SK-N-SH (cell line): ENCODE measurements around the gene MIOX. TPM values are rescaled to one million over a fixed set of nuclear protein-coding genes. Genes with fewer than 3 reads are reported as not detected.

ENCODE experiments used
- CTCF ChIA-PET: fragments of 300-600, 350-600 bp; formaldehyde crosslinking; extraction: SDS; loops from one replicate; lab custom pipeline; 2021; lab: Yijun Ruan, JAX
- POLR2A ChIA-PET: fragments of 350-600 bp; sonication (Branson Sonifier 250); formaldehyde crosslinking; extraction: SDS; loops from one replicate; lab custom pipeline; 2020; ENCODE audit warnings: antibody characterized with exemption, inconsistent platforms; lab: Yijun Ruan, JAX
- DNase-seq: peaks from one replicate; pipeline ENCODE4 v3.0.0; 2012
- H2AFZ ChIP-seq: fragments of 200-600 bp; sonication (generic); 2 replicates; pipeline ENCODE4 v1.8.1; 2016; ENCODE audit warnings: antibody characterized with exemption, mild to moderate bottlenecking, low read depth
- H3F3A ChIP-seq: fragments of 200-600 bp; sonication (generic); replicated peaks from 2 replicates; pipeline ENCODE3; 2016; ENCODE audit warnings: antibody characterized with exemption, mild to moderate bottlenecking; ENCODE audit not compliant: insufficient read depth
- H3K27ac ChIP-seq, 2 experiments: fragments of 200-500 bp in 1 of 2; fragments of 200-600 bp in 1 of 2; sonication (Bioruptor generic) in 1 of 2; sonication (generic), shearing (Covaris generic) in 1 of 2; 2 replicates each; pipeline versions ENCODE4 v1.5.1 to v1.6.1; 2014 to 2016; ENCODE audit warnings: low read depth in 2 of 2, inconsistent platforms in 1 of 2, low read length in 1 of 2, mild to moderate bottlenecking in 1 of 2, mixed read lengths in 1 of 2
- H3K27me3 ChIP-seq: fragments of 200-600 bp; sonication (generic), shearing (Covaris generic); 2 replicates; pipeline ENCODE4 v1.6.1; 2016; ENCODE audit warnings: mixed run types; ENCODE audit not compliant: insufficient read depth
- H3K36me3 ChIP-seq, 2 experiments: fragments of 200-500 bp in 1 of 2; fragments of 200-600 bp in 1 of 2; sonication (Bioruptor generic) in 1 of 2; sonication (generic) in 1 of 2; replicated peaks in 1 of 2; 2 replicates each; pipeline versions ENCODE3 to v1.5.1; 2014 to 2016; ENCODE audit warnings: low read length in 1 of 2, mild to moderate bottlenecking in 1 of 2; ENCODE audit not compliant: insufficient read depth in 2 of 2, control insufficient read depth in 1 of 2
- H3K4me1 ChIP-seq, 2 experiments: fragments of 200-500 bp in 1 of 2; fragments of 200-600 bp in 1 of 2; sonication (Bioruptor generic) in 1 of 2; sonication (generic), shearing (Covaris generic) in 1 of 2; 2 replicates each; pipeline versions ENCODE4 v1.5.1 to v1.6.1; 2014 to 2016; ENCODE audit warnings: low read depth in 1 of 2, low read length in 1 of 2, mixed run types in 1 of 2; ENCODE audit not compliant: insufficient read depth in 2 of 2, control insufficient read depth in 1 of 2
- H3K4me2 ChIP-seq: fragments of 200-600 bp; sonication (generic), shearing (Covaris generic); 2 replicates; pipeline ENCODE4 v1.6.1; 2017; ENCODE audit warnings: mixed run types
- H3K4me3 ChIP-seq, 2 experiments: fragments of 200-500 bp in 1 of 2; fragments of 200-600 bp in 1 of 2; sonication (Bioruptor generic) in 1 of 2; sonication (generic), shearing (Covaris generic) in 1 of 2; 2 replicates each; pipeline versions ENCODE4 v1.5.1 to v1.8.1; 2014 to 2016; ENCODE audit warnings: low read depth in 2 of 2, inconsistent platforms in 1 of 2, low read length in 1 of 2, mild to moderate bottlenecking in 1 of 2, mixed read lengths in 1 of 2, moderate library complexity in 1 of 2
- H3K79me2 ChIP-seq: fragments of 200-600 bp; sonication (generic); 2 replicates; pipeline ENCODE4 v1.8.1; 2017; ENCODE audit warnings: mild to moderate bottlenecking; ENCODE audit not compliant: insufficient read depth
- H3K9ac ChIP-seq: fragments of 200-600 bp; sonication (generic); 2 replicates; pipeline ENCODE4 v1.6.1; 2017; ENCODE audit warnings: mixed run types
- H3K9me2 ChIP-seq: fragments of 200-600 bp; sonication (generic); 2 replicates; pipeline ENCODE4 v1.6.1; 2017; ENCODE audit warnings: mixed run types
- H3K9me3 ChIP-seq: fragments of 200-600 bp; sonication (generic); 2 replicates; pipeline ENCODE4 v1.6.1; 2017; ENCODE audit warnings: mixed run types, mild to moderate bottlenecking, moderate library complexity
- H4K20me1 ChIP-seq: fragments of 200-600 bp; sonication (generic); 2 replicates; pipeline ENCODE4 v1.6.1; 2017; ENCODE audit warnings: mild to moderate bottlenecking, mixed run types; ENCODE audit not compliant: insufficient read depth
- CTCF ChIP-seq: fragments of 200-600 bp; sonication (generic); IDR thresholded peaks from 2 replicates; pipeline ENCODE4 v1.6.1; 2017; ENCODE audit warnings: antibody characterized with exemption, mild to moderate bottlenecking, moderate library complexity
- EZH2phosphoT487 ChIP-seq: fragments of 200-600 bp; sonication (generic); IDR thresholded peaks from 2 replicates; pipeline ENCODE4 v1.6.1; 2017; ENCODE audit warnings: low read depth, mixed run types, mild to moderate bottlenecking, antibody characterized with exemption, moderate library complexity, borderline replicate concordance
- FOSL2 ChIP-seq: IDR thresholded peaks from 2 replicates; pipeline ENCODE4 v1.4.0; 2012; ENCODE audit warnings: low read depth, mild to moderate bottlenecking, moderate library complexity, borderline replicate concordance
- FOXJ3 ChIP-seq: sonication (generic); formaldehyde crosslinking; IDR thresholded peaks from 2 replicates; pipeline ENCODE4 v1.5.1; 2020; ENCODE audit warnings: mild to moderate bottlenecking, missing genetic modification reagents
- GATA2 ChIP-seq: sonication (generic); formaldehyde crosslinking; IDR thresholded peaks from 2 replicates; pipeline ENCODE4 v1.5.0; 2020; ENCODE audit warnings: mild to moderate bottlenecking, missing genetic modification reagents
- JUND ChIP-seq: IDR thresholded peaks from 2 replicates; pipeline ENCODE4 v1.4.0; 2012
- MXI1 ChIP-seq: IDR thresholded peaks from 2 replicates; pipeline ENCODE4 v1.6.1; 2012; ENCODE audit warnings: mild to moderate bottlenecking, low read depth, low read length, improper control_type of control experiment
- NFIC ChIP-seq: IDR thresholded peaks from 2 replicates; pipeline ENCODE4 v1.4.0; 2012; ENCODE audit warnings: borderline replicate concordance
- RAD21 ChIP-seq: IDR thresholded peaks from 2 replicates; pipeline ENCODE4 v1.6.1; 2012; ENCODE audit warnings: mild to moderate bottlenecking, low read length
- RCOR1 ChIP-seq: fragments of 150-350 bp; IDR thresholded peaks from 2 replicates; pipeline ENCODE4 v1.6.1; 2017; ENCODE audit warnings: antibody characterized with exemption, low read length
- REST ChIP-seq: IDR thresholded peaks from 2 replicates; pipeline ENCODE4 v1.6.1; 2012; ENCODE audit warnings: mild to moderate bottlenecking, low read depth, low read length, moderate library complexity
- RFX5 ChIP-seq: IDR thresholded peaks from 2 replicates; pipeline ENCODE4 v1.6.1; 2012; ENCODE audit warnings: mild to moderate bottlenecking, improper control_type of control experiment, low read length
- SMC3 ChIP-seq: IDR thresholded peaks from 2 replicates; pipeline ENCODE4 v1.6.1; 2012; ENCODE audit warnings: low read depth, low read length, improper control_type of control experiment
- TAF1 ChIP-seq: IDR thresholded peaks from 2 replicates; pipeline ENCODE4 v1.6.1; 2012; ENCODE audit warnings: low read depth, mild to moderate bottlenecking, low read length, moderate library complexity, borderline replicate concordance
- TCF12 ChIP-seq: IDR thresholded peaks from 2 replicates; pipeline ENCODE4 v1.4.0; 2012
- TEAD4 ChIP-seq: IDR thresholded peaks from 2 replicates; pipeline ENCODE4 v1.4.0; 2012; ENCODE audit warnings: mild to moderate bottlenecking, borderline replicate concordance; ENCODE audit not compliant: insufficient read depth
- ZBTB33 ChIP-seq: IDR thresholded peaks from 2 replicates; pipeline ENCODE4 v1.4.0; 2012; ENCODE audit warnings: low read depth, borderline replicate concordance
- WGBS: methylation state at CpG from one replicate; pipeline ENCODE4 v1.1.6; 2017; ENCODE audit warnings: low lambda C conversion rate; 5-methylcytosine and 5-hydroxymethylcytosine counted together
- polyA plus RNA-seq, 3 experiments: library from polyadenylated mRNA; depleted of rRNA; stranded (reverse); fragments of >200 nt; gene quantifications; 2 replicates each; pipeline ENCODE4 v1.2.3, GENCODE V29; 2012
- TF ChIP-seq, protein P1 (sequence below): IDR thresholded peaks from 2 replicates; pipeline ENCODE4 v1.4.0; 2012; ENCODE audit warnings: low read depth, borderline replicate concordance

The MIOX gene
- polyA plus RNA-seq, 1 of the 3 experiments (the other 2 are of a cell fraction), result 0.05 TPM

DNA sequence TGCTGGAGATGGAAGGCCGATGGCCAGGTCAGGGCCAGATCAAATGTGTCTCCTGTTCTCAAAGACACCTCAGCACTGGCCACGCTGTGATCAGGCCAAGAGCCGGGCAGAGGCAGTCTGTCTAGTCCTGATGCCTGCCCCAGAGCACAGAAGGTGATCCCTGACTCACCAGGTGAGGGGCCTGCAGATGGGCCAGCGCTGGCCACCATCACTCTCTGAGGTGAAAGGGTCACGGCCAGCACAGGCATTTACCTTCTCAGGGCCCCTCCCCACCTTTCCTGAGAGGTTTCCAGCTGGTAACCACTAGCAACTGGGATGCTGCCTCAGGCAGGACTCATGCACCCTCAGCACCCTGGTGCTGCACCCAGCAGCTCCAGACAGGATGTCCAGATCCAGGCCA, 14.7 kb upstream of the MIOX start:
- ChIA-PET POLR2A (no interaction called here), CTCF (interaction anchor here (1.0 to 1.2 kb wide), 2 partner anchors 25 to 54 kb away, joined by 3 read pairs; no protein-coding TSS in a partner anchor)
- Histone ChIP-seq H3K27me3 (no peaks in the 10 kb centered on the region), H4K20me1 (peaks cover 65% of the 10 kb centered on the region), H3K9me2 (no peaks in the 10 kb centered on the region), H3K79me2 (peaks cover 63% of the 10 kb centered on the region), H3F3A (no peaks in the 10 kb centered on the region), H3K36me3 (peaks cover 0 to 9% of the 10 kb centered on the region in 2 experiments), H2AFZ (no peak overlapping the region), H3K4me2 (no peak overlapping the region), H3K9me3 (no peaks in the 10 kb centered on the region), H3K4me3 (no peak overlapping the region), H3K4me1 (peaks cover 4 to 39% of the 10 kb centered on the region in 2 experiments; a peak in 2 of 4 replicates), H3K27ac (peak overlapping the region in 1 of 2 experiments; percentile 16; a peak in 1 of 4 replicates), H3K9ac (no peak overlapping the region)
- no CpG with 5 or more reads among the region's 5 CpGs for WGBS
- DNase-seq, result no peak
- TF ChIP-seq ZBTB33, result no peak
- TF ChIP-seq GATA2 (CRISPR knock-in tag), result no peak
- TF ChIP-seq EZH2phosphoT487, result no peak
- TF ChIP-seq FOSL2, result no peak
- no peak for TF ChIP-seq TEAD4
- TF ChIP-seq FOXJ3, result no peak
- TF ChIP-seq CTCF, result no peak
- TF ChIP-seq, protein P1, sequence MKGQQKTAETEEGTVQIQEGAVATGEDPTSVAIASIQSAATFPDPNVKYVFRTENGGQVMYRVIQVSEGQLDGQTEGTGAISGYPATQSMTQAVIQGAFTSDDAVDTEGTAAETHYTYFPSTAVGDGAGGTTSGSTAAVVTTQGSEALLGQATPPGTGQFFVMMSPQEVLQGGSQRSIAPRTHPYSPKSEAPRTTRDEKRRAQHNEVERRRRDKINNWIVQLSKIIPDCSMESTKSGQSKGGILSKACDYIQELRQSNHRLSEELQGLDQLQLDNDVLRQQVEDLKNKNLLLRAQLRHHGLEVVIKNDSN, result no peak
- no peak for TF ChIP-seq JUND

GRCh38 chr22:50473088-50473487, 13.6 kb upstream of the MIOX start:
- no peak overlapping the region for H2AFZ ChIP-seq
- no peaks in the 10 kb centered on the region for H3K9me3 ChIP-seq
- H3K79me2 ChIP-seq, result peaks cover 62% of the 10 kb centered on the region
- POLR2A ChIA-PET, result interaction anchor here (1.3 kb wide), 1 partner anchor 52 kb away, joined by 8 read pairs; the partner anchor contains the start of gene SCO2
- CTCF ChIA-PET, result no interaction called here
- no peak for DNase-seq
- H3K27me3 ChIP-seq, result no peaks in the 10 kb centered on the region
- no peaks in the 10 kb centered on the region for H3F3A ChIP-seq
- H3K4me2 ChIP-seq, result peak overlapping the region; percentile 87
- H3K27ac ChIP-seq, result no peak overlapping the region; a peak in 1 of 4 replicates
- peaks cover 4 to 39% of the 10 kb centered on the region in 2 experiments; a peak in 2 of 4 replicates for H3K4me1 ChIP-seq
- H4K20me1 ChIP-seq, result peaks cover 61% of the 10 kb centered on the region
- H3K36me3 ChIP-seq, result peaks cover 0 to 2% of the 10 kb centered on the region in 2 experiments
- H3K4me3 ChIP-seq, result peak overlapping the region in 1 of 2 experiments; percentile 88; a peak in 2 of 4 replicates
- 84% methylated on average over 5 of the region's 6 CpGs for WGBS
- H3K9me2 ChIP-seq, result no peaks in the 10 kb centered on the region
- 0 out of 2 replicates have a peak overlapping the region, but pooled peaks have one; percentile 64 for H3K9ac ChIP-seq
- no peak for TF ChIP-seq NFIC
- no peak for TF ChIP-seq TAF1
- TF ChIP-seq MXI1, result no peak
- no peak for TF ChIP-seq REST
- TF ChIP-seq RAD21, result no peak
- TF ChIP-seq RCOR1, result no peak
- TF ChIP-seq SMC3, result no peak
- no peak for TF ChIP-seq RFX5
- no peak for TF ChIP-seq TEAD4
- TF ChIP-seq TCF12, result no peak
